AG04450 (cell line): Measurements from ENCODE around the gene LCN10. TPM values are rescaled to one million over a fixed set of nuclear protein-coding genes. Genes with fewer than 3 reads are reported as not detected.
"Not testable (repeated sequence)": the region's sequence is repeated elsewhere in the genome, so short reads cannot be mapped to it uniquely, and the experiment has no call there.

Experiments
- CTCF ChIA-PET: fragments of 300-600, 350-600 bp; formaldehyde crosslinking; extraction: SDS; loops from one replicate; lab custom pipeline; 2022; ENCODE audit warnings: antibody characterized with exemption, inconsistent platforms; lab: Charles Lee
- POLR2A ChIA-PET: fragments of 350-600 bp; formaldehyde crosslinking; extraction: SDS; loops from one replicate; lab custom pipeline; 2021; ENCODE audit warnings: antibody characterized with exemption, inconsistent platforms; lab: Yijun Ruan, JAX
- DNase-seq: peaks from one replicate; pipeline ENCODE4 v3.0.0-alpha.2; 2011; ENCODE audit warnings: low read depth, low spot score
- H3K27ac ChIP-seq: one replicate; pipeline ENCODE4 v1.5.1; 2012; ENCODE audit warnings: low read depth, low read length, control low read depth
- H3K27me3 ChIP-seq: one replicate; pipeline ENCODE4 v1.6.0; 2012; ENCODE audit warnings: low read length; ENCODE audit not compliant: control insufficient read depth, insufficient read depth
- H3K4me3 ChIP-seq: 2 replicates; pipeline ENCODE4 v1.5.1; 2011; ENCODE audit warnings: mild to moderate bottlenecking, low read depth, low read length, control low read depth
- H3K9me3 ChIP-seq: 2 replicates; pipeline ENCODE4 v1.5.1; 2012; ENCODE audit warnings: low read length; ENCODE audit not compliant: control insufficient read depth, insufficient read depth
- CTCF ChIP-seq: IDR thresholded peaks from 2 replicates; pipeline ENCODE4 v1.5.1; 2011; ENCODE audit warnings: low read depth, low read length, control low read depth, inconsistent platforms
- polyA plus RNA-seq: library from polyadenylated mRNA; depleted of rRNA; stranded (reverse); fragments of >200 nt; gene quantifications from 2 replicates; pipeline ENCODE4 v1.2.3, GENCODE V29; 2011

LCN10 gene
- polyA plus RNA-seq, 1 experiment: not detected

GRCh38 chr9:136756836-136757235 is 14.1 kb upstream of the LCN10 start:
- ChIA-PET CTCF (no interaction called here), POLR2A (no interaction called here)
- no peak for TF ChIP-seq CTCF

DNA sequence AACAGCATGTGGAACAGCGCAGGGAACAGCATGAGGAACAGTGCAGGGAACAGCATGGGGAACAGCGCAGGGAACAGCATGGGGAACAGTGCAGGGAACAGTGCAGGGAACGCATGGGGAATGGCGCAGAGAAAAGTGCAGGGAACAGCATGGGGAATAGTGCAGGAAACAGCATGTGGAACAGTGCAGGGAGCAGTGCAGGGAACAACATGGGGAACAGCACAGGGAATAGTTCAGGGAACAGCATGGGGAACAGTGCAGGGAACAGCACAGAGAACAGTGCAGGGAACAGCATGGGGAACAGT is 13.3 kb upstream of the LCN10 start:
- peaks cover 17% of the 10 kb centered on the region for H3K27me3 ChIP-seq
- CTCF ChIA-PET: no interaction called here
- H3K27ac ChIP-seq: no peak overlapping the region

More at GRCh38 chr9:136756836-136757235, 14.1 kb upstream of the LCN10 start:
- H3K9me3 ChIP-seq: peaks cover 42% of the 10 kb centered on the region
- no peak for DNase-seq
- H3K4me3 ChIP-seq: no peak overlapping the region
- H3K27ac ChIP-seq: no peak overlapping the region
- peaks cover 11% of the 10 kb centered on the region for H3K27me3 ChIP-seq

GRCh38 chr9:136755302-136756133 is 12.8 kb upstream of the LCN10 start:
- DNase-seq, CTCF ChIA-PET, H3K27ac ChIP-seq, H3K4me3 ChIP-seq: not testable (repeated sequence)
- peaks cover 19% of the 10 kb centered on the region for H3K27me3 ChIP-seq
- POLR2A ChIA-PET: interaction anchor here (0.6 kb wide), 1 partner anchor 455 kb away, joined by 3 read pairs; no protein-coding TSS in a partner anchor
- peaks cover 45% of the 10 kb centered on the region for H3K9me3 ChIP-seq

More for the DNA sequence above, 13.3 kb upstream of the LCN10 start:
- no peak overlapping the region for H3K4me3 ChIP-seq
- POLR2A ChIA-PET: no interaction called here
- peaks cover 45% of the 10 kb centered on the region for H3K9me3 ChIP-seq
- no peak for TF ChIP-seq CTCF
- DNase-seq: no peak

- Histone ChIP-seq H3K4me3 (no peak overlapping the region), H3K27ac (no peak overlapping the region), H3K9me3 (peaks cover 45% of the 10 kb centered on the region), H3K27me3 (peaks cover 19% of the 10 kb centered on the region)
- ChIA-PET POLR2A (interaction anchor here (0.6 kb wide), 1 partner anchor 455 kb away, joined by 3 read pairs; no protein-coding TSS in a partner anchor), CTCF (no interaction called here)
- no peak for TF ChIP-seq CTCF
- DNase-seq: no peak
Measured at GRCh38 chr9:136754626-136755301, 12.0 kb upstream of the LCN10 start.

DNA sequence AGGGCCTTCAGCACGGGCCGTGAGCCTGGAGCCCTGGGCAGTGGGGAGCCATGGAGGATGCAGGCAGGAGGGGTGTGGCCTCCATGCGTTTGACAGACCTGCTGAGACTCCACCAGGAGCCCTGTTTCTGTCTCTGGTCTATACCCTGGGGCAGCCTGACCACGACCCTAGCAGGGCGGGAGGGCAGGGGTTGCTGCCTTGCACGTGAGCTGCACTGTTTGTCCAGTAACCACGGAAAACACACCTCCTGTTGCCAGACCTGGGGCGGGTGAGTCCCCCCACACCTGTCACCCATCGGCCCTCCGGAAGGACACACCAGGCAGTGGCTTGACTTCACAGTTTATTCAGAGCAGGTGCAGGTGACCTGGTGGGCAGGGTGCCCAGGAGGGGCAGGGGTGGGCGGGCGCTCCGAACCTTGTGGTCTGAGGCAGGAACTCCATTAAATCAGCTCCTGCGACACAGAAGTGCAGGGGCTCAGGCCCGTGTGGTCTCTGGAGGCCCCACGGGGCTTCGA is 11.4 kb upstream of the LCN10 start:
- no peak overlapping the region for H3K4me3 ChIP-seq
- no peak for DNase-seq
- ChIA-PET CTCF (no interaction called here), POLR2A (no interaction called here)
- peaks cover 19% of the 10 kb centered on the region for H3K27me3 ChIP-seq
- no peak for TF ChIP-seq CTCF
- no peak overlapping the region for H3K27ac ChIP-seq
- H3K9me3 ChIP-seq: peaks cover 45% of the 10 kb centered on the region
